GM23248 (cell line): ENCODE results near the gene SPSB4. TPM values are rescaled to one million over a fixed set of nuclear protein-coding genes. Genes with fewer than 3 reads are reported as not detected.

Source experiments
- DNase-seq: peaks from one replicate; pipeline ENCODE4 v3.0.0-alpha.2; 2015
- H2AFZ ChIP-seq: fragments of 200-600 bp; sonication (generic); 2 replicates; pipeline ENCODE4 v1.6.1; 2016; ENCODE audit warnings: antibody characterized with exemption
- H3F3A ChIP-seq: fragments of 200-600 bp; sonication (generic); 2 replicates; pipeline ENCODE4 v1.6.1; 2016; ENCODE audit warnings: mild to moderate bottlenecking, antibody characterized with exemption, mixed run types; ENCODE audit not compliant: insufficient read depth
- H3K27ac ChIP-seq: fragments of 200-600 bp; sonication (generic); 2 replicates; pipeline ENCODE4 v1.5.1; 2016; ENCODE audit warnings: mild to moderate bottlenecking
- H3K27me3 ChIP-seq: fragments of 200-600 bp; sonication (generic); replicated peaks from 2 replicates; pipeline ENCODE4 v1.6.1; 2016; ENCODE audit warnings: mild to moderate bottlenecking; ENCODE audit not compliant: insufficient read depth
- H3K36me3 ChIP-seq: fragments of 200-600 bp; sonication (generic); 2 replicates; pipeline ENCODE4 v1.6.1; 2016; ENCODE audit warnings: low read depth, mild to moderate bottlenecking
- H3K4me1 ChIP-seq: fragments of 200-600 bp; sonication (generic); 2 replicates; pipeline ENCODE4 v1.6.1; 2016; ENCODE audit warnings: mild to moderate bottlenecking; ENCODE audit not compliant: insufficient read depth
- H3K4me2 ChIP-seq: fragments of 200-600 bp; sonication (generic); one replicate; pipeline ENCODE4 v1.6.1; 2016; ENCODE audit warnings: mild to moderate bottlenecking; ENCODE audit not compliant: unreplicated experiment
- H3K4me3 ChIP-seq: fragments of 200-600 bp; sonication (generic); 2 replicates; pipeline ENCODE4 v1.5.1; 2016; ENCODE audit warnings: mild to moderate bottlenecking
- H3K79me2 ChIP-seq: fragments of 200-600 bp; sonication (generic); 2 replicates; pipeline ENCODE4 v1.6.1; 2016; ENCODE audit warnings: mild to moderate bottlenecking; ENCODE audit not compliant: insufficient read depth
- H3K9ac ChIP-seq: fragments of 200-600 bp; sonication (generic); 2 replicates; pipeline ENCODE4 v1.6.1; 2016; ENCODE audit warnings: mild to moderate bottlenecking
- H3K9me2 ChIP-seq: fragments of 200-600 bp; sonication (generic); 2 replicates; pipeline ENCODE4 v1.6.1; 2016; ENCODE audit warnings: mixed run types, mild to moderate bottlenecking, moderate library complexity; ENCODE audit not compliant: insufficient read depth
- H3K9me3 ChIP-seq: fragments of 200-600 bp; sonication (generic); one replicate; pipeline ENCODE4 v1.6.1; 2017; ENCODE audit warnings: low read depth
- H4K20me1 ChIP-seq: fragments of 200-600 bp; sonication (generic); 2 replicates; pipeline ENCODE4 v1.6.0; 2016; ENCODE audit not compliant: insufficient read depth
- EZH2 ChIP-seq: fragments of 200-600 bp; sonication (generic); IDR thresholded peaks from 2 replicates; pipeline ENCODE4 v1.6.1; 2018; ENCODE audit warnings: antibody characterized with exemption, mild to moderate bottlenecking; ENCODE audit not compliant: insufficient read depth, poor library complexity, severe bottlenecking
- EZH2phosphoT487 ChIP-seq: fragments of 200-600 bp; sonication (generic); IDR thresholded peaks from 2 replicates; pipeline ENCODE4 v1.6.1; 2018; ENCODE audit warnings: antibody characterized with exemption, moderate library complexity, mild to moderate bottlenecking, low read depth; ENCODE audit not compliant: insufficient read depth
- WGBS, 2 experiments: methylation state at CpG; one replicate each; pipeline ENCODE4 v1.1.6; 2015 to 2017; ENCODE audit warnings: low lambda C conversion rate in 2 of 2, low coverage in 1 of 2; ENCODE audit errors: missing lambda C conversion rate in 2 of 2; 5-methylcytosine and 5-hydroxymethylcytosine counted together
- in situ Hi-C: fragments of 300-500 bp; cut with MboI; formaldehyde crosslinking; loops from 2 replicates; pipeline ENCODE4 v1.15.0; 2020
- polyA plus RNA-seq: library from polyadenylated mRNA; unstranded; fragments of >200 nt; fragmentation: Nextera tagmentation; extraction: Ambion mirVana; gene quantifications from 2 replicates; pipeline ENCODE4 v1.2.1, GENCODE V29; 2016
- total RNA-seq: library from RNA; depleted of rRNA; stranded (reverse); fragments of >200 nt; shearing (Covaris generic); gene quantifications from 2 replicates; pipeline ENCODE4 v1.2.3, GENCODE V29; 2014

Gene SPSB4
- total and polyA plus RNA-seq, 2 experiments from 2014 or later = not detected

DNA sequence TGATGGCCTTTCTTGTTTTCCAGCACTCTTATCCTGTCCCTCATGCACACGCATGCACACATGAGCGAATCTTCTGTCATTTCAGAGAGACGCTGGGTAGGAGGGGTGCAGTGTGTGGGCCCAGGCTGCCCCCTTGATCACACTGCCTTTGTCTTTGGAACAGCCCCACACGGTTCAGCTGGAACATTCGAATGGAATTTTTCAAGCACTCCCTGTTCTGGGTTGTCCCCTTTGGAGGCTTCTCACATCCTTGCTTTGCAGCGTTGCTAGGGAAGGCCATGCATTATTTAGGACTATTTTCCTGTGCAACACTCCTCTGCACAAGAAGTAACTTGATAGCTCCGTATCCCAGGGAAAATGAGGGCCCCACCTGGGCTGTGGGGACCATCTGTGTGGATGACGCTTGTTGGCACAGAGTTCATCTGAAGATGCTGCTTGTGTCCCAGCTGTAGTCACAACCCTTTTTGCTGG lies 78.4 kb downstream of the SPSB4 start:
- no peaks in the 10 kb centered on the region for H3K79me2 ChIP-seq
- no peak overlapping the region for H2AFZ ChIP-seq
- no peaks in the 10 kb centered on the region for H3F3A ChIP-seq
- in situ Hi-C loops = no loop called here
- H3K9me2 ChIP-seq = no peaks in the 10 kb centered on the region
- no peak overlapping the region for H3K9ac ChIP-seq
- H4K20me1 ChIP-seq = no peaks in the 10 kb centered on the region
- no peak overlapping the region for H3K27ac ChIP-seq
- H3K4me2 ChIP-seq = no peak overlapping the region
- no peaks in the 10 kb centered on the region; the same call in 1 of the 2 replicates for H3K27me3 ChIP-seq
- H3K4me3 ChIP-seq = no peak overlapping the region
- H3K9me3 ChIP-seq = no peaks in the 10 kb centered on the region
- 19 to 27% methylated on average over 8 of the region's 8 CpGs for WGBS, 2 experiments
- DNase-seq = no peak
- no peak for TF ChIP-seq EZH2
- no peak for TF ChIP-seq EZH2phosphoT487
- H3K36me3 ChIP-seq = no peaks in the 10 kb centered on the region
- no peaks in the 10 kb centered on the region for H3K4me1 ChIP-seq

DNA sequence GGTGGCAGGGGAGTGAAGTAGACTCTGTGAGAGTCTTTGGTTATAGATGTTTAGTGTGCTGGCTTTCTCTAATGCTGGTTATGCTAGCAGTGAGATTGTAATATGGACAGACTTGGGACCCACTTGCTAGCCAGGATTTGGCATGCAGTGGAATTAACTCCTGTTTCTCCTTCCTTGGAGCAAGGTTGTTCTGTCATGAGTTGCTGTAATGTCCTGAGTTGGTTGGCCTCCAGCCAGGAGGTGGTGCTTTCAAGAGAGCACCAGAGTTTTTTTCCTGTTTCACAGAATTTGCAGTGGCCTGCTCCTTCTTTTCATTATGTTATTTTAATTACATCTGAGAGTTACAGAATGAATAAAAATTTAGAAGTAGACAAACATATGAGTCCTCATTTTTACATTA lies 92.4 kb downstream of the SPSB4 start:
- Histone ChIP-seq H3K27me3 (no peaks in the 10 kb centered on the region), H3F3A (no peaks in the 10 kb centered on the region), H2AFZ (no peak overlapping the region), H3K9ac (no peak overlapping the region), H3K79me2 (no peaks in the 10 kb centered on the region), H3K27ac (no peak overlapping the region), H4K20me1 (no peaks in the 10 kb centered on the region), H3K36me3 (no peaks in the 10 kb centered on the region), H3K4me2 (no peak overlapping the region), H3K4me1 (no peaks in the 10 kb centered on the region), H3K4me3 (no peak overlapping the region), H3K9me3 (no peaks in the 10 kb centered on the region), H3K9me2 (no peaks in the 10 kb centered on the region)
- in situ Hi-C loops = no loop called here
- TF ChIP-seq EZH2phosphoT487 = no peak
- no peak for TF ChIP-seq EZH2
- DNase-seq = no peak

- Histone ChIP-seq H3F3A (no peaks in the 10 kb centered on the region), H3K27ac (no peak overlapping the region), H3K79me2 (no peaks in the 10 kb centered on the region), H3K27me3 (no peaks in the 10 kb centered on the region), H3K4me3 (no peak overlapping the region), H3K9ac (no peak overlapping the region), H3K9me2 (no peaks in the 10 kb centered on the region), H4K20me1 (no peaks in the 10 kb centered on the region), H3K9me3 (no peaks in the 10 kb centered on the region), H3K4me1 (no peaks in the 10 kb centered on the region), H3K36me3 (no peaks in the 10 kb centered on the region), H3K4me2 (no peak overlapping the region), H2AFZ (no peak overlapping the region)
- WGBS, 2 experiments = 53 to 55% methylated on average over 11 of the region's 11 CpGs
- TF ChIP-seq EZH2phosphoT487 (no peak), EZH2 (no peak)
- in situ Hi-C loops = no loop called here
- no peak for DNase-seq
These were observed 95.9 kb downstream of the SPSB4 start for GRCh38 chr3:141146979-141147470.

- H3K4me2 ChIP-seq = no peak overlapping the region
- H3K27ac ChIP-seq = no peak overlapping the region
- no peak overlapping the region for H2AFZ ChIP-seq
- H3K4me3 ChIP-seq = no peak overlapping the region
- H3K9ac ChIP-seq = no peak overlapping the region
- no peak for DNase-seq
- no peaks in the 10 kb centered on the region for H3K9me2 ChIP-seq
- 47 to 50% methylated on average over 9 of the region's 9 CpGs for WGBS, 2 experiments
- no peaks in the 10 kb centered on the region for H3K27me3 ChIP-seq
- H3K79me2 ChIP-seq = no peaks in the 10 kb centered on the region
- no peaks in the 10 kb centered on the region for H3K36me3 ChIP-seq
- in situ Hi-C loops = no loop called here
- no peaks in the 10 kb centered on the region for H4K20me1 ChIP-seq
- no peaks in the 10 kb centered on the region for H3F3A ChIP-seq
- no peaks in the 10 kb centered on the region for H3K9me3 ChIP-seq
- no peak for TF ChIP-seq EZH2
- TF ChIP-seq EZH2phosphoT487 = no peak
- H3K4me1 ChIP-seq = no peaks in the 10 kb centered on the region
These were observed 96.5 kb downstream of the SPSB4 start for GRCh38 chr3:141147657-141148056.

DNA sequence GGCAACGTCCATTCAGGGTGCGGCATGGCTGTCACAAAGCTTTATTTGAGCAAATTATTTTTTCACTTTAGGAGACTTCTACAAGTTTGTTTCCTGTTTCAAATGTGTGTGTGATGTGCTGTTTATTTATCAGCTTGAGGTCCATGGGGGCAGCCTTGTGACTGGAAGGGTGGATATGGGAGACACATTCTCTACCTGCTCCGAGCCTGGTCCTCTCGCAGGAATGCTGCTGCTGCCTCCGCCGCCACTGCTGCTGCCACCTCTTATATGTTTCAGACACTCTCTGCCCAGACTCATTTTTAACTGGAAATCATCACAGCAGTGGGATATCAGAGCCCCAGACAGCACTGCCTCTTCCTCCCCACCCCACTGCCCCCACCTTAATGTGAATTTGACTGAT lies 97.0 kb downstream of the SPSB4 start:
- Histone ChIP-seq H3K9me3 (no peaks in the 10 kb centered on the region), H2AFZ (no peak overlapping the region), H3F3A (no peaks in the 10 kb centered on the region), H3K27me3 (no peaks in the 10 kb centered on the region), H3K9me2 (no peaks in the 10 kb centered on the region), H3K4me2 (no peak overlapping the region), H3K9ac (no peak overlapping the region), H3K4me3 (no peak overlapping the region), H3K36me3 (no peaks in the 10 kb centered on the region), H4K20me1 (no peaks in the 10 kb centered on the region), H3K4me1 (no peaks in the 10 kb centered on the region), H3K27ac (no peak overlapping the region), H3K79me2 (no peaks in the 10 kb centered on the region)
- DNase-seq = no peak
- WGBS, 2 experiments = 69 to 72% methylated on average over 6 of the region's 6 CpGs
- TF ChIP-seq EZH2phosphoT487 (no peak), EZH2 (no peak)
- in situ Hi-C loops = no loop called here
